Gastroesophageal sphincter (tissue), 4 donors: ENCODE results near the gene KRT12. TPM values are rescaled to one million over a fixed set of nuclear protein-coding genes. Genes with fewer than 3 reads are reported as not detected.
A peak's percentile ranks its signal among the peaks of the same experiment; 100 is the strongest.

ENCODE experiments used
- ATAC-seq: fragments of 150-250 bp; one replicate; pipeline ENCODE4 v1.9.1; 2016; ENCODE audit warnings: mild to moderate bottlenecking, moderate library complexity
- H3K27ac ChIP-seq, 4 donors: fragments of 200-600 bp; sonication (generic) in 3 of 4; 1 replicate in 3 of 4; 2 replicates in 1 of 4; pipeline ENCODE4 v1.5.1; 2016 to 2019
- H3K27me3 ChIP-seq: fragments of 200-600 bp; sonication (generic); one replicate; pipeline ENCODE4 v1.5.1; 2019
- H3K36me3 ChIP-seq, 2 donors: fragments of 200-600 bp; sonication (generic); one replicate each; pipeline ENCODE4 v1.5.1; 2019; ENCODE audit warnings: control low read depth in 1 of 2
- H3K4me1 ChIP-seq, 3 donors: fragments of 200-600 bp; sonication (generic); 1 replicate in 2 of 3; 2 replicates in 1 of 3; pipeline ENCODE4 v1.5.1; 2016 to 2019; ENCODE audit warnings: control low read depth in 2 of 3
- H3K4me3 ChIP-seq, 2 donors: fragments of 200-600 bp; sonication (generic); one replicate each; pipeline ENCODE4 v1.5.1; 2019; ENCODE audit warnings: mild to moderate bottlenecking in 1 of 2, moderate library complexity in 1 of 2
- H3K9me3 ChIP-seq, 3 donors: fragments of 200-600 bp; sonication (generic); one replicate each; pipeline ENCODE4 v1.5.1; 2017 to 2019; ENCODE audit warnings: control low read depth in 2 of 3
- CTCF ChIP-seq, 4 experiments: fragments of 200-600 bp in 2 of 4; fragments of 450-650 bp in 2 of 4; sonication (generic) in 1 of 4; IDR thresholded peaks; one replicate each; pipeline ENCODE4 v1.5.1; 2017 to 2019; ENCODE audit warnings: antibody characterized with exemption in 4 of 4, mild to moderate bottlenecking in 2 of 4, moderate library complexity in 2 of 4
- EP300 ChIP-seq: sonication (generic); formaldehyde crosslinking; IDR thresholded peaks from one replicate; pipeline ENCODE4 v1.6.1; 2017; ENCODE audit warnings: antibody characterized with exemption, mild to moderate bottlenecking
- POLR2A ChIP-seq, 2 donors: fragments of 450-650 bp; IDR thresholded peaks; one replicate each; pipeline ENCODE4 v1.6.1; 2017; ENCODE audit warnings: antibody characterized with exemption in 2 of 2, mild to moderate bottlenecking in 2 of 2, moderate library complexity in 1 of 2
- POLR2AphosphoS5 ChIP-seq: sonication (generic); formaldehyde crosslinking; IDR thresholded peaks from one replicate; pipeline ENCODE4 v1.6.1; 2017; ENCODE audit warnings: antibody characterized with exemption
- WGBS, 2 donors: methylation state at CpG; one replicate each; pipeline ENCODE4 v1.1.5; 2018; ENCODE audit warnings: low coverage in 1 of 2; 5-methylcytosine and 5-hydroxymethylcytosine counted together
- total RNA-seq, 4 donors: library from RNA; depleted of rRNA; stranded (reverse); fragments of >200 nt; gene quantifications; one replicate each; pipeline ENCODE4 v1.1.0, GENCODE V29; 2016

Gene KRT12
- total RNA-seq, 4 donors from 2014 or later, result not detected

- no peak for ATAC-seq
- WGBS, 2 donors, result 87 to 89% methylated on average over 3 to 7 of the region's 7 CpGs
Measured at GRCh38 chr17:40822132-40822812, 44.8 kb downstream of the KRT12 start, which contains the start of gene KRT10. TSS of gene KRT10 (minus strand) at chr17:40822614. CDS start at chr17:40822585, 29 bp downstream.

GRCh38 chr17:40821536-40821935 lies 45.5 kb downstream of the KRT12 start:
- ATAC-seq, result no peak
- TF ChIP-seq POLR2AphosphoS5, result no peak
- TF ChIP-seq EP300, result no peak
- no peak for TF ChIP-seq POLR2A (IDR thresholded peaks at IDR 0.05)
- no peak for TF ChIP-seq CTCF (IDR thresholded peaks at IDR 0.05)
- H3K9me3 ChIP-seq, result no peaks in the 10 kb centered on the region
- H3K27ac ChIP-seq, result no peak overlapping the region
- H3K27me3 ChIP-seq, result no peaks in the 10 kb centered on the region
- no peak overlapping the region for H3K4me3 ChIP-seq
- H3K36me3 ChIP-seq, result peaks cover 0 to 20% of the 10 kb centered on the region in 2 donors
- peaks cover 0 to 24% (median 4%) of the 10 kb centered on the region in 3 donors for H3K4me1 ChIP-seq

More at GRCh38 chr17:40822132-40822812, 44.8 kb downstream of the KRT12 start, which contains the start of gene KRT10:
- Histone ChIP-seq H3K4me1 (peaks cover 0 to 24% (median 4%) of the 10 kb centered on the region in 3 donors), H3K36me3 (peaks cover 0 to 15% of the 10 kb centered on the region in 2 donors), H3K4me3 (no peak within 1 kb of the TSS), H3K27me3 (no peaks in the 10 kb centered on the region), H3K27ac (no peak within 1 kb of the TSS), H3K9me3 (no peaks in the 10 kb centered on the region)
- TF ChIP-seq CTCF (IDR thresholded peaks at IDR 0.05) (no peak), POLR2AphosphoS5 (no peak), EP300 (no peak), POLR2A (IDR thresholded peaks at IDR 0.05) (no peak)

GRCh38 chr17:40820228-40820838 lies 46.7 kb downstream of the KRT12 start:
- 85 to 92% methylated on average over 4 to 8 of the region's 9 CpGs for WGBS, 2 donors
- no peak for ATAC-seq
- H3K27ac ChIP-seq, result peak overlapping the region in 2 of 4 donors; percentile 90 to 92
- no peaks in the 10 kb centered on the region for H3K27me3 ChIP-seq
- H3K9me3 ChIP-seq, result no peaks in the 10 kb centered on the region
- H3K36me3 ChIP-seq, result peaks cover 0 to 20% of the 10 kb centered on the region in 2 donors
- no peak for TF ChIP-seq POLR2A (IDR thresholded peaks at IDR 0.05)
- no peak for TF ChIP-seq POLR2AphosphoS5
- no peak for TF ChIP-seq CTCF (IDR thresholded peaks at IDR 0.05)
- no peak for TF ChIP-seq EP300
- no peak overlapping the region for H3K4me3 ChIP-seq
- H3K4me1 ChIP-seq, result peaks cover 0 to 24% (median 4%) of the 10 kb centered on the region in 3 donors

GRCh38 chr17:40819528-40820125 lies 47.4 kb downstream of the KRT12 start:
- TF ChIP-seq EP300 (no peak), CTCF (IDR thresholded peaks at IDR 0.05) (no peak), POLR2A (IDR thresholded peaks at IDR 0.05) (no peak), POLR2AphosphoS5 (no peak)
- Histone ChIP-seq H3K27ac (peak overlapping the region; percentile 66 to 92 (median 88)), H3K27me3 (no peaks in the 10 kb centered on the region), H3K9me3 (no peaks in the 10 kb centered on the region), H3K4me1 (peaks cover 0 to 24% (median 4%) of the 10 kb centered on the region in 3 donors), H3K36me3 (peaks cover 0 to 20% of the 10 kb centered on the region in 2 donors), H3K4me3 (peak overlapping the region; percentile 80 to 91)
- peak; percentile 42 for ATAC-seq
- 43 to 47% methylated on average over 9 of the region's 9 CpGs for WGBS, 2 donors
